ENCODE measurements around the gene ABCC6. TPM values are rescaled to one million over a fixed set of nuclear protein-coding genes. Genes with fewer than 3 reads are reported as not detected.

The ABCC6 gene
- total and polyA plus RNA-seq, 2 of the 13 experiments (the other 11 are each of a cell fraction or from before 2014, with no cell fraction given), result 82.4 to 105 TPM

DNA sequence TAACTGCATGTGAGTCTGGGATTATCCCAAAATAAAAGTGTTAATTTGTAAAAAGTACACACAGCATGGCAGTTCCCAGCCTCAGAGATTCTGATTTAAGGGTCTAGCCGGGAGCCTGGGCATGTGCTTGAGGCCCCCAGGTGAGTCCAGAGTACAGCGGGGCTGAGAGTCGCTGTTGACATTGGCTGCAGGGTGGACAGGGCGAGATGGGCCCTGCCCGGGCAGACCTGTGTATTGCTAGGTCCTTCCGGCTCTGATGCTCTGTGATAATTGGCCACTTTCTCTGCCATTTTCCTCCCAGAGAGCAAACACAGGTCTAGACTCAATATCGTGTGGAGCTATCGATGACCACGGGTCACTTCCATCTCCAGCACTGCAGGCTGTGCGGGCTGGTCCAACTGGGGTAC lies 73.6 kb downstream of the ABCC6 start (continued):
- TF ChIP-seq ZMYM2 (CRISPR knock-in tag; IDR thresholded peaks at IDR 0.05) (no peak), HMGXB3 (CRISPR knock-in tag; IDR thresholded peaks at IDR 0.05; ENCODE audit: borderline replicate concordance) (peak; percentile 83; the same call in 1 of the 2 replicates), ZNF34 (CRISPR knock-in tag; IDR thresholded peaks at IDR 0.05; ENCODE audit: borderline replicate concordance) (no peak), HOXA3 (CRISPR knock-in tag; IDR thresholded peaks at IDR 0.05) (peak; percentile 88), PCBP2 (optimal IDR thresholded peaks at IDR 0.05; ENCODE audit: low read depth, low read length, poor library complexity, severe bottlenecking) (no peak), SP4 (CRISPR knock-in tag; IDR thresholded peaks at IDR 0.05) (no peak), ETV6 (CRISPR knock-in tag; conservative IDR thresholded peaks at IDR 0.05) (no peak; the same call in 1 of the 2 replicates), KLF15 (CRISPR knock-in tag; IDR thresholded peaks at IDR 0.05; ENCODE audit: borderline replicate concordance) (no peak), MAX (IDR thresholded peaks at IDR 0.05) (peak; percentile 93), IRX3 (CRISPR knock-in tag; IDR thresholded peaks at IDR 0.05; ENCODE audit: borderline replicate concordance, low read depth) (peak; percentile 45; the same call in 1 of the 2 replicates), ZEB1 (IDR thresholded peaks at IDR 0.05; ENCODE audit: insufficient replicate concordance, low read depth) (peak; percentile 85), ZNF468 (CRISPR knock-in tag; IDR thresholded peaks at IDR 0.05) (no peak), MAFK (conservative IDR thresholded peaks at IDR 0.05 in 1 of 2, IDR thresholded peaks at IDR 0.05 in 1 of 2; ENCODE audit: low read length in 2 of 2) (no peak), PAWR (CRISPR knock-in tag; IDR thresholded peaks at IDR 0.05; ENCODE audit: borderline replicate concordance) (no peak), ZC3H13 (CRISPR knock-in tag; IDR thresholded peaks at IDR 0.05) (0 out of 2 replicates have a peak, but pooled peaks have one; percentile 20), SRSF9 (IDR thresholded peaks at IDR 0.05; ENCODE audit: borderline replicate concordance, insufficient read depth, low read depth, low read length, poor library complexity, severe bottlenecking) (no peak), MEIS1 (CRISPR knock-in tag; IDR thresholded peaks at IDR 0.05; ENCODE audit: borderline replicate concordance) (no peak; the same call in 1 of the 2 replicates), MTA3 (CRISPR knock-in tag; IDR thresholded peaks at IDR 0.05) (no peak)
- TF ChIP-seq, protein P1, sequence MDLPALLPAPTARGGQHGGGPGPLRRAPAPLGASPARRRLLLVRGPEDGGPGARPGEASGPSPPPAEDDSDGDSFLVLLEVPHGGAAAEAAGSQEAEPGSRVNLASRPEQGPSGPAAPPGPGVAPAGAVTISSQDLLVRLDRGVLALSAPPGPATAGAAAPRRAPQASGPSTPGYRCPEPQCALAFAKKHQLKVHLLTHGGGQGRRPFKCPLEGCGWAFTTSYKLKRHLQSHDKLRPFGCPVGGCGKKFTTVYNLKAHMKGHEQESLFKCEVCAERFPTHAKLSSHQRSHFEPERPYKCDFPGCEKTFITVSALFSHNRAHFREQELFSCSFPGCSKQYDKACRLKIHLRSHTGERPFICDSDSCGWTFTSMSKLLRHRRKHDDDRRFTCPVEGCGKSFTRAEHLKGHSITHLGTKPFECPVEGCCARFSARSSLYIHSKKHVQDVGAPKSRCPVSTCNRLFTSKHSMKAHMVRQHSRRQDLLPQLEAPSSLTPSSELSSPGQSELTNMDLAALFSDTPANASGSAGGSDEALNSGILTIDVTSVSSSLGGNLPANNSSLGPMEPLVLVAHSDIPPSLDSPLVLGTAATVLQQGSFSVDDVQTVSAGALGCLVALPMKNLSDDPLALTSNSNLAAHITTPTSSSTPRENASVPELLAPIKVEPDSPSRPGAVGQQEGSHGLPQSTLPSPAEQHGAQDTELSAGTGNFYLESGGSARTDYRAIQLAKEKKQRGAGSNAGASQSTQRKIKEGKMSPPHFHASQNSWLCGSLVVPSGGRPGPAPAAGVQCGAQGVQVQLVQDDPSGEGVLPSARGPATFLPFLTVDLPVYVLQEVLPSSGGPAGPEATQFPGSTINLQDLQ (CRISPR knock-in tag; IDR thresholded peaks at IDR 0.05), result no peak
- TF ChIP-seq, protein P2, sequence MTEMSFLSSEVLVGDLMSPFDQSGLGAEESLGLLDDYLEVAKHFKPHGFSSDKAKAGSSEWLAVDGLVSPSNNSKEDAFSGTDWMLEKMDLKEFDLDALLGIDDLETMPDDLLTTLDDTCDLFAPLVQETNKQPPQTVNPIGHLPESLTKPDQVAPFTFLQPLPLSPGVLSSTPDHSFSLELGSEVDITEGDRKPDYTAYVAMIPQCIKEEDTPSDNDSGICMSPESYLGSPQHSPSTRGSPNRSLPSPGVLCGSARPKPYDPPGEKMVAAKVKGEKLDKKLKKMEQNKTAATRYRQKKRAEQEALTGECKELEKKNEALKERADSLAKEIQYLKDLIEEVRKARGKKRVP (CRISPR knock-in tag; IDR thresholded peaks at IDR 0.05), result no peak
- TF ChIP-seq, protein P3, sequence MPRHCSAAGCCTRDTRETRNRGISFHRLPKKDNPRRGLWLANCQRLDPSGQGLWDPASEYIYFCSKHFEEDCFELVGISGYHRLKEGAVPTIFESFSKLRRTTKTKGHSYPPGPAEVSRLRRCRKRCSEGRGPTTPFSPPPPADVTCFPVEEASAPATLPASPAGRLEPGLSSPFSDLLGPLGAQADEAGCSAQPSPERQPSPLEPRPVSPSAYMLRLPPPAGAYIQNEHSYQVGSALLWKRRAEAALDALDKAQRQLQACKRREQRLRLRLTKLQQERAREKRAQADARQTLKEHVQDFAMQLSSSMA (CRISPR knock-in tag; IDR thresholded peaks at IDR 0.05), result no peak

Measured in HepG2 (cell line).